PFSK-1 (cell line): ENCODE measurements around the gene PP2D1.

Experiments used
- FOXP2 ChIP-seq: optimal IDR thresholded peaks from 2 replicates; pipeline ENCODE3; 2011; ENCODE audit warnings: borderline replicate concordance, control low read depth, inconsistent platforms; ENCODE audit not compliant: insufficient read depth; ENCODE audit errors: extremely low read length, extremely low read depth
- POLR2AphosphoS5 ChIP-seq: IDR thresholded peaks from 2 replicates; pipeline ENCODE4 v1.6.1; 2012; ENCODE audit warnings: low read depth, mild to moderate bottlenecking, control low read depth, low read length, moderate library complexity
- REST ChIP-seq, 2 experiments: IDR thresholded peaks; 2 replicates each; pipeline versions ENCODE4 v1.6.1 to v1.8.0; 2011 to 2012; ENCODE audit warnings: low read depth in 2 of 2, low read length in 2 of 2, control low read depth in 1 of 2, inconsistent platforms in 1 of 2, mild to moderate bottlenecking in 1 of 2, moderate library complexity in 1 of 2; ENCODE audit not compliant: insufficient read depth in 1 of 2
- SIN3A ChIP-seq: IDR thresholded peaks from 2 replicates; pipeline ENCODE4 v1.6.1; 2012; ENCODE audit warnings: mild to moderate bottlenecking, low read length, moderate library complexity, borderline replicate concordance; ENCODE audit not compliant: insufficient read depth

GRCh38 chr3:20042331-20042730, 30.3 kb upstream of the PP2D1 start:
- TF ChIP-seq POLR2AphosphoS5 (no peak), SIN3A (no peak), REST (IDR thresholded peaks at IDR 0.05; ENCODE audit: insufficient read depth in 1 of 2, low read depth in 2 of 2, low read length in 2 of 2) (no peak), FOXP2 (no peak)
